ENCODE results near the gene TENM3.

The TENM3 gene

GRCh38 chr4:182324282-182324681 lies 81.1 kb downstream of the TENM3 start:
- in situ Hi-C loops (cut with MboI; ENCODE audit: low sequenced_read_pairs): no loop called here

DNA sequence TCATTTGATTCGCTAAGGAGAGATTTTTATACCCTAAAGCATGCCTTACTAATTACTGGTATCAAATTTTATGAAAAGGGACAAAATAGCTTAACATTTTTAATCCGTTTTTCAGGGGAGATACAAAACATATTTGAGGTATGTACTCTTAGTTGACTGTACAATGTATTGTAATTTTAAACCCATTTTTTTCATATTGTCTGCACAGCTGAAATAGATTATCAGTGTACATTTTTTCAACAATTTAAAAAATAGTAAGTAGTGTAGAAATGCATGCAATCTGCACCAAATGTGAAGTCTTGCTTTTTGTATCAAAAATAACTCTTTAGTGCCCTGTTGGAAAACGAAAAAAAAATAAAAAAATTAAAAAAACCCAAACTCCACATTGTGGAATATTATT lies 82.2 kb downstream of the TENM3 start:
- in situ Hi-C loops (cut with MboI; ENCODE audit: low sequenced_read_pairs): no loop called here

- in situ Hi-C loops (cut with MboI; ENCODE audit: low sequenced_read_pairs): no loop called here
Observed at GRCh38 chr4:182325848-182326255, 82.7 kb downstream of the TENM3 start.

DNA sequence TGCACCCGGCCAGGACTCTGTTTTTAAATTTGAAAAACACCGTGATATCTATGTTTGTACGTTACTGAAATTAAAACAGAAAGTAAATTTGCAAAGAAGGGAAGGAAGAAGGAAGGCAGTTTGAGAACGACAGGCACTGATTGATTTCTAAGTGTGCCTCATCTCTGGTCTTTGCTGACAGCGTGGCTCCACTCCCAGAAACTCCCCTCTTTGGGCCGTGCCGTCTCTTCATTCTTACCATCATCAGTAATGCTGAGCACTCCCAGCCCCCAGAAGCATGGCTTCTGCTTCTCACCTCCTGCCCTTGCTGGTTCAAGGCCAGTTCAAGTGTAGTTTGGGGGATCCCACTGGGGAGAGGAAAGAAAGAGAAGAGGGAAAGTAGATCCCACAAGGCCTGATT lies 85.3 kb downstream of the TENM3 start:
- in situ Hi-C loops (cut with MboI; ENCODE audit: low sequenced_read_pairs): no loop called here

DNA sequence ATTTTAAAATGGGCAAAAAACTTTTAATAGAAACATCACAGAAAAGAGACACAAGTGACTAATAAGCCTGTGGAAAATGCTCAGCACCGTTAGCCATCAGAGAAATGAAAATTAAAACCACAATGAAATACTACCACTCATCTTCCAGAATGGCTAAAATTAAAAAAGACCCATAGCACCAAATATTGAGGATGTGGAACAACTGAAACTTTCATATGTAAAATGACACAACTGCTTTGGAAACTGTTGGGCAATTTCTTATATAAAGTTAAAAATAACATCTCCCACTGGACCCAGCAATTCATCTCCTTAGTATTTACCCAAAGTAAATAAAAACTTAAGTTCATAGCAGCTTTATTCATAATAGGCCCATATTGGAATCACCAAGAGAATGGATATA lies 94.2 kb downstream of the TENM3 start:
- in situ Hi-C loops (cut with MboI; ENCODE audit: low sequenced_read_pairs): no loop called here

- in situ Hi-C loops (cut with MboI; ENCODE audit: low sequenced_read_pairs): no loop called here
Observed at GRCh38 chr4:182338063-182338462, 94.9 kb downstream of the TENM3 start.

GRCh38 chr4:182338746-182339145 lies 95.5 kb downstream of the TENM3 start:
- in situ Hi-C loops (cut with MboI; ENCODE audit: low sequenced_read_pairs): no loop called here

GRCh38 chr4:182339221-182339641 lies 96.0 kb downstream of the TENM3 start:
- in situ Hi-C loops (cut with MboI; ENCODE audit: low sequenced_read_pairs): no loop called here

- in situ Hi-C loops (cut with MboI; ENCODE audit: low sequenced_read_pairs): no loop called here
Observed at GRCh38 chr4:182343453-182343852, 100.3 kb downstream of the TENM3 start.

DNA sequence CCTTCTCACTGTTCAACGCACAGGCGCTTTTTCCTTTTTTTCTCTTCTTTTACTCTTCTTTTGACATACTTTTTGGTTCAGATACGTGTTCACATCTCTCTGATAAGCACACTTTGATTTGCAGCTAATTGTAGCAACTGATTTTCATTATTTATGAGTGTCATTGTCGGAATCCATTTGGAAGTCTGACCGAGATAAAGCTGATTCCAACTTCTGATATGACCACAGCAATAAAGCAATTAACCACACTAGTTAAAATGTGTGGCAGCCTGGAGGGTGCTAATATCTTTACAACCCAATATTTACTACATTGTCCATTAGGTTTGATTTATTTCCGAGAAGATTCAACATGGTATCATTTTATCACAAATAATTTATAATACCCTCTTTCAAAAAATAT lies 101.8 kb downstream of the TENM3 start:
- in situ Hi-C loops (cut with MboI; ENCODE audit: low sequenced_read_pairs): no loop called here

DNA sequence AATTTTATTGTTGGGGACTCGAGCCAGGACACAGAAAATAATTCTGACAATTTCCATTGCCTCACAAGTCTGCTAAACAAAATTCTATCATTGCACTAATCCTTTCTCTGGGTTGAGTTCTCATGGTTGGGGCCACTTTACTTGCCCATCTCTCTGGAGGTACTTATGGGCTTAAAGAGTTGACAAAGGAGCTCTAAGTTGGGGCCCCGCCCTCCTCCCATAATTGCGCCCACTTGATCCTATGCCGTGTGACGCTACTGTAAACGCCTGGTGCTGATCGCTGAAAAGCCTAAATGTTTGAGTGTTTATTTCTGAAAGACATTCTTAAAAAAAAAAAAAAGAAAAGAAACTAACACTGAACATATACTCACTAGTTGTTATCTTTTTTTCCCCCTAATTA lies 103.0 kb downstream of the TENM3 start:
- in situ Hi-C loops (cut with MboI; ENCODE audit: low sequenced_read_pairs): no loop called here

GRCh38 chr4:182346675-182347375 lies 103.6 kb downstream of the TENM3 start:
- in situ Hi-C loops (cut with MboI; ENCODE audit: low sequenced_read_pairs): no loop called here

GRCh38 chr4:182348779-182349326 lies 105.7 kb downstream of the TENM3 start:
- in situ Hi-C loops (cut with MboI; ENCODE audit: low sequenced_read_pairs): no loop called here

- in situ Hi-C loops (cut with MboI; ENCODE audit: low sequenced_read_pairs): no loop called here
Observed at GRCh38 chr4:182350041-182350440, 106.8 kb downstream of the TENM3 start.

DNA sequence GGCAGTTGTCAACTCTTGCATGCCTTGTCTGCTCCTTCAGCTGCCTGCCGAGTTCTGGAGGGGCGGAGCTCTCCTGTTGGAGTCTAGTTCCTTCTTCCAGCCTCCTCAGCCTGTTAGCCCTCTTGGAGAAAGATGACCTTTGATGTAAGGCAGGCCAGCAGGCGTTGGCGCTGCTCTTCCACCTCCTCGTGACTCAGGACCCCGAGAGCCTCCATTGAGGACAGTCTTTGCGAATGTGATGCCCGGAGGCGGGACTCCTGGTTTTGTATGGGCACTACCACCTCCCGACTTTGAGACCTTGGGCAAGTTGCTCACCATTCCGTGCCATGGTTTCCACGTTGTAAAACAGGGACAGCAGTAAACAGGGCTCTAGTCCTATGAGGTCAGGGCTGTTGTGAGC lies 108.3 kb downstream of the TENM3 start:
- in situ Hi-C loops (cut with MboI; ENCODE audit: low sequenced_read_pairs): no loop called here

DNA sequence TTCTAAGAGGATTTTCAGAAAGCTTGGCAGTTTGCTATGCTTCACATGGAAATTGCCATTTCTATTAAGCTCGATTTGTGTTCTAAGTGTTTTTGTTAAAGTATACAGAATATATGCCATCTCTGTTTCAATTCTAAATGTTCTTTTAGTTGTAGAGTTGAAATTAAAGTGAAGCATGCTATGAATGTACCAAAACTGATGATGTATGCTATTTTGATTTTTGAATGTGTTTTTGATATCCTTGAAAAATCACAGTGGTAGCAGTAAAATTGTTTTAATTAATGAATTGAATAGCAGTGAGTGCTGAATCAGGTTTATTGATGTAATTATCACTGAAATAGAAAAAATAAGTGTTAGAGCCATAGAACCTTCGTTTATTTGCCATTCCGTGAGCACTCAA lies 110.9 kb downstream of the TENM3 start:
- in situ Hi-C loops (cut with MboI; ENCODE audit: low sequenced_read_pairs): no loop called here

GRCh38 chr4:182354867-182355266 lies 111.7 kb downstream of the TENM3 start:
- in situ Hi-C loops (cut with MboI; ENCODE audit: low sequenced_read_pairs): no loop called here

DNA sequence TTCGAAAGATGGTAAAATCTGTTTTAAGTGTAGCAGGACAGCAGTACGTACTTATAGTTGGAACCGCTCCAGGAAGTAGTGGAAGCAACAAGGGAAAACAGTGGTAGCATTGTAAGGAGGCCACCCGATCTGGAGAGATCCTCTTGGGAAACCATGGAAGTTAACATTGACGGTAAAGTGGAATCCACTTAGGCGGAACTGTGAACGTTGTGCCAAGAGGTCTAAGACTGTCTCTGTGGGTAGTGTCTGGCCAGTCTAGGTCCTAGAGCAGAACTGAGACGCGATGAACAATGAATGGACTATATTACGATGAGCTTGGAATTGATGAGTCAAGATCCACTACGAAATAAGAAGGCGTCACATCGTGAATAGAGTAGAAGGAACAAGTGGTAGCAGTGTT lies 124.0 kb downstream of the TENM3 start:
- in situ Hi-C loops (cut with MboI; ENCODE audit: low sequenced_read_pairs): no loop called here

DNA sequence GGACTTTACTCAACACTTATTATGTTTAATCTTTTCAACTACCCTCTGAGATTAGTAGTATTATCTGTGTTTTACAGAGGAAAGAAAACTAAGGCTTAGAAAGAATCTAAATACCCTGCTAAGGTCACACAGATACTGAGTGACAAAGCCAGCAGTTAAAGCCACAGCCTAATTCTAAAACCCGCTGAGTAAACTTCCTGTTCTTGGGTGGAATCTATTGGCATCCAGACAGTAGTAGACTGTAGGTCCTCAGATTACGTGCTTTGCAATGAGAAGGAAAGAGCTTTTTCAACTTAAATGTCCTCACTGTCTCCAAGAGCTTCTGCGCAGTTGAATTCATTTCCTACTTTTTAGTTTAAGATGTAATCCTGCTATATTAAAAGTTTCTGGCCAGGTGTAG lies 126.0 kb downstream of the TENM3 start:
- in situ Hi-C loops (cut with MboI; ENCODE audit: low sequenced_read_pairs): no loop called here

DNA sequence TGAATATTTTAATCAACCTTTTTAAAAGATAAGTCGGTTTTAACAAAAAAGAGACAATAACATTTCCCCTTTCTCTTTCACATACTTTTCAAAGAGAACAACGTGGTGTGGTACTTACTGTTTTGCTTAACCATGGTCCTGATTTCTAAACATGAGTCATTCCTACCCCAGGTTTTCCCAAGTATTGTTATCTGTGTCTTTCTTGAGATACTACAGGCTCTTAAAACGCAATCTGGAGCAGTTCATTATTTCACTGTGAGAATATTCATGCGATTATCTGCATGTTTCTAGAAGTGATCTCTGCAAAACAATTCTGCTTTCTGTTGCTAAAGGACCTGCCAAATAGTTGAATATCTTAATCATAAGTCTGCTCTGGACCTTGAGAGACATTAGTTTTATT lies 127.3 kb downstream of the TENM3 start:
- in situ Hi-C loops (cut with MboI; ENCODE audit: low sequenced_read_pairs): no loop called here

- in situ Hi-C loops (cut with MboI; ENCODE audit: low sequenced_read_pairs): no loop called here
Observed at GRCh38 chr4:182380771-182381181, 137.6 kb downstream of the TENM3 start.

GRCh38 chr4:182382941-182383340 lies 139.7 kb downstream of the TENM3 start:
- in situ Hi-C loops (cut with MboI; ENCODE audit: low sequenced_read_pairs): no loop called here

GRCh38 chr4:182384631-182385091 lies 141.5 kb downstream of the TENM3 start:
- in situ Hi-C loops (cut with MboI; ENCODE audit: low sequenced_read_pairs): no loop called here
